ENCODE results near the gene KIAA1614.

DNA sequence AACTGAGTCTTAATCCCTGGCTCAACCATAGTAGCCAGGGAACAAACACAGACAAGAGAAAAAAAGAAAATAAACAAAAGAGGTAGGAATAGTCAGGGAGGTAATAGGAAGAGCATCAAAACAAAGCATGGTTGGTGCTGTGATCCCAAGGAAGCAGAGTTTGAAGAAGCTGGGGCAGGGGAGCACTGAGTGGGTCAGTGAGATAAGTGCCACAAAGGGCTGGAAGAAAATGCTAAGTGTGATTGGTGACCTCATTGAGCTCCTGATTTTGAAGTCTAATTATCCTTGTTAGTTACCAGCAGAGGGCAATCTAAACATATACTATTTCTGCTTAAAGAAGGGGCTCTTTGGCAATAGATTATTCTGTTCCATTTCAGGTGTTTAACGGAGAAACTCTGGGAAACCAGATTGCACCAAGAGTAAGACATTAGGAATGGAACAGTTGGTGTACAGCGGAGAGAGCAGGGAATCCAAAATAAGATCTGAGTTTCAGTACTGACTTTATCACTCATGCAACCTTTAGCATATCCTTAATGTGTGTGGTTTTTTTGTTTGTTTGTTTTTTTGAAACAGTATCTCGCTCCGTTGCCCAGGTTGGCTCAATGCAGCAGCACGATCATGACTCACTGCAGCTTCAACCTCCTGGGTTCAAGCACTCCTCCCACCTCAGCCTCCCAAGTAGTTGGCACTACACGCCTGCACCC lies 30.7 kb upstream of the KIAA1614 start:
- TF ChIP-seq CTCF (optimal IDR thresholded peaks at IDR 0.05 in 1 of 3, IDR thresholded peaks at IDR 0.05 in 1 of 3, conservative IDR thresholded peaks at IDR 0.05 in 1 of 3; ENCODE audit: extremely low read depth in 1 of 3, insufficient read depth in 2 of 3, low read length in 3 of 3) (peak in 1 of 3 experiments; percentile 48), EZH2 (IDR thresholded peaks at IDR 0.05; ENCODE audit: low read length) (no peak)
